Cardiac fibroblast (primary cell): Measurements from ENCODE around the gene EEPD1.
A peak's percentile ranks its signal among the peaks of the same experiment; 100 is the strongest.

Experiments
- DNase-seq, 2 donors: peaks; one replicate each; pipeline versions ENCODE4 v3.0.0 to v3.0.0-alpha.2; 2010; ENCODE audit warnings: low read depth in 2 of 2
- H3K4me3 ChIP-seq, 2 donors: replicated peaks in 1 of 2; 1 replicate in 1 of 2; 2 replicates in 1 of 2; pipeline ENCODE4 v1.5.1; 2011; ENCODE audit warnings: low read depth in 2 of 2, low read length in 2 of 2, mild to moderate bottlenecking in 2 of 2, moderate library complexity in 1 of 2
- TF ChIP-seq, protein P1 (sequence below): IDR thresholded peaks from one replicate; pipeline ENCODE4 v1.5.1; 2011; ENCODE audit warnings: low read depth, mild to moderate bottlenecking, low read length, inconsistent platforms

EEPD1 gene

DNA sequence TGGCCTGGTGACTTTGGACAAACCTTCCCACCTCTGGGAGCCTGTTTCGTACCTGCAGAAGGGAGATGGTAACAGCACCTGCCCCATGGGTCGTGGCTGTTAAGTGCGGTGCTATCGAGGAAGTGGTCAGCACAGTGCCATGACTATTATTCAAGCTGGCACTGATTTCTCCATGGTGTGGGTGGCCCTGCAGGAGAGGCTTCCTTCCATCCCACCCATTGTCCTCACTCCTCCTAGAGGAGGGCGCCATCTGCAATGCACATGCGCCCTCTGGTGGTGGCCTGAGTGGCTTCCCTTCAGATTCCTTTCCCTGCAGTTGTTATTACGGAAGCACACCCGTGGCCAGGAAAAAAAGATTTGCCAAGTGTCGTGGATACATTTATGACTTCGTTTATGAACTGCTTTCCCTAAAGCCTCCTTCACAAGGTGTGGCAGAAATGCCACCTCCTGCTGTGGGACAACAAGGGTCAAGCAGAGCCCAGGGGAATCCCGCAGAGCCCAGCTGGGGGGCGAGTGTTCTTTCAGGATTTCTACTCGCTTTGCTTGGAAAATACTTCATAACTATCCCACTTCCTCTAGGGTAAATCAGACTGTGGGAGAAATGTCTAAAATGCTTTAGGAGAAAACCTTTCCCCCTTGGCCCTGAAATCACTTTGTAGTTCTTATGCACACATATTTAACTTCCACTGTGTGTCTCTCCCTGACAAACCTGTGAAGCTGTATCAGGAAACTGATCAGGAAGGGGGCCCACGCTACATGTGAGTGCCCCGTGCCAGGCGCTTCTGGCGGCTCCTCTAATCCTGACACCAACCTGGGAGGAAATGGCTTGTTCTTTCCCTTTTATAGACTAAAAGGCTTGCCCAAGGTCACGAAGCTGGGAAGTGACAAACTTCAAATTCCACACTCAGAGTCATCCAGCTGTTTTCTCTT, 138.6 kb downstream of the EEPD1 start:
- DNase-seq, result peak; percentile 84 to 90
- peak overlapping the region; percentile 25 to 48 for H3K4me3 ChIP-seq
- TF ChIP-seq, protein P1, sequence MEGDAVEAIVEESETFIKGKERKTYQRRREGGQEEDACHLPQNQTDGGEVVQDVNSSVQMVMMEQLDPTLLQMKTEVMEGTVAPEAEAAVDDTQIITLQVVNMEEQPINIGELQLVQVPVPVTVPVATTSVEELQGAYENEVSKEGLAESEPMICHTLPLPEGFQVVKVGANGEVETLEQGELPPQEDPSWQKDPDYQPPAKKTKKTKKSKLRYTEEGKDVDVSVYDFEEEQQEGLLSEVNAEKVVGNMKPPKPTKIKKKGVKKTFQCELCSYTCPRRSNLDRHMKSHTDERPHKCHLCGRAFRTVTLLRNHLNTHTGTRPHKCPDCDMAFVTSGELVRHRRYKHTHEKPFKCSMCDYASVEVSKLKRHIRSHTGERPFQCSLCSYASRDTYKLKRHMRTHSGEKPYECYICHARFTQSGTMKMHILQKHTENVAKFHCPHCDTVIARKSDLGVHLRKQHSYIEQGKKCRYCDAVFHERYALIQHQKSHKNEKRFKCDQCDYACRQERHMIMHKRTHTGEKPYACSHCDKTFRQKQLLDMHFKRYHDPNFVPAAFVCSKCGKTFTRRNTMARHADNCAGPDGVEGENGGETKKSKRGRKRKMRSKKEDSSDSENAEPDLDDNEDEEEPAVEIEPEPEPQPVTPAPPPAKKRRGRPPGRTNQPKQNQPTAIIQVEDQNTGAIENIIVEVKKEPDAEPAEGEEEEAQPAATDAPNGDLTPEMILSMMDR, result peak; percentile 94

DNA sequence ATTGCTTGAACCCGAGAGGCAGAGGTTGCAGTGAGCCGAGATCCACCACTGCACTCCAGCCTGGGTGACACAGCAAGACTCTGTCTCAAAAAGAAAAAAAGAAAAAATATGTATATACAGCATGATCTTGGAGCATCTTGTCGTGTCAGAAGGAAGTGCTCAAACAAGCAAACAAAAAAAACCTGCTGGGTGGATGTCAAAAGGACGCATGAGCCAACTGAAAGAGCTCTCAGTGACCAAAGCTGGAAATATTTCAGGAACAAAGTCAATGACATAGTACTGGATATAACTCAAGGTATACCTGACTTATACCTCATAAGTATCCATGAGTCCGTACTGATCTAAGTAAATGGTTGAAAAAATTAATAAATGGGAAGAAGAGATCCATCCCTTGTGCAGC, 142.0 kb downstream of the EEPD1 start:
- H3K4me3 ChIP-seq, result no peak overlapping the region
- DNase-seq, result no peak
- TF ChIP-seq, protein P1, result no peak

- no peak overlapping the region for H3K4me3 ChIP-seq
- no peak for DNase-seq
- TF ChIP-seq, protein P1, result no peak
These were observed 143.2 kb downstream of the EEPD1 start for GRCh38 chr7:36296284-36296683.

- TF ChIP-seq, protein P1, result no peak
- H3K4me3 ChIP-seq, result no peak overlapping the region
- DNase-seq, result no peak
These were observed 144.4 kb downstream of the EEPD1 start for GRCh38 chr7:36297364-36298009.

DNA sequence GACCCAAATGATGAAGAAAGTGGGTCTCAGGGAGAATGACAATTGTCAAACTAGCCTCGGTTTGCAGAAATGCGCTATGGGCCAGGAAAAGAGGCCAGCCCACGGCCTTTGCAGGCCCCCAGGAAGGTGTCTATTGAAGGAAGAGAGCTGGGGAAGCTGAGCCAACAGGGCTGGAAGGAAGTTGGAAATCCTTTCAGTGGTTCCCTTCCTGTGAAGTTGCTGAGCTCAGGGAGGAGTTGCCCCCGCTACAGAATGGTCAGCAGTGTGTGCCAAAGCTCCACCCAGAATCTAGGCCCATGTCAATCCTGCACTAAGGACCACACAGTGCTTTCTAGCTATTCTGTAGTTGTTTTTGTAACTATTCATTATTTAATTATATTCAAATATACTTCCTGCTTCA, 145.1 kb downstream of the EEPD1 start:
- DNase-seq, result no peak
- TF ChIP-seq, protein P1, result no peak

GRCh38 chr7:36299223-36299774, 146.2 kb downstream of the EEPD1 start:
- H3K4me3 ChIP-seq, result no peak overlapping the region
- TF ChIP-seq, protein P1, result no peak
- DNase-seq, result no peak

More for the DNA sequence above, 145.1 kb downstream of the EEPD1 start:
- no peak overlapping the region for H3K4me3 ChIP-seq
